K562 (cell line): ENCODE data around the gene LMLN. TPM values are rescaled to one million over a fixed set of nuclear protein-coding genes. Genes with fewer than 3 reads are reported as not detected.

Source experiments
- ARID1B ChIP-seq: fragments of 450-650 bp; IDR thresholded peaks from 2 replicates; pipeline ENCODE4 v1.6.1; 2016; ENCODE audit warnings: antibody characterized with exemption, mild to moderate bottlenecking, inconsistent platforms
- ARNT ChIP-seq, 2 experiments: fragments of 450-650 bp; IDR thresholded peaks; 2 replicates each; pipeline ENCODE4 v1.6.1; 2016; ENCODE audit warnings: mild to moderate bottlenecking in 1 of 2
- CAMTA2 ChIP-seq: fragments of 250-450 bp; sonication (Bioruptor Pico); conservative IDR thresholded peaks from 2 replicates; pipeline ENCODE4 v1.5.1; 2022
- DPF2 ChIP-seq: fragments of 450-650 bp; IDR thresholded peaks from 2 replicates; pipeline ENCODE4 v1.6.1; 2016
- EWSR1 ChIP-seq: fragments of 450-650 bp; IDR thresholded peaks from 2 replicates; pipeline ENCODE4 v1.6.1; 2018; ENCODE audit warnings: borderline replicate concordance, mild to moderate bottlenecking, low read depth, moderate library complexity; ENCODE audit not compliant: partially characterized antibody
- JUN ChIP-seq, 2 experiments: sonication (generic) in 1 of 2; formaldehyde crosslinking in 1 of 2; IDR thresholded peaks; 2 replicates each; pipeline versions ENCODE4 v1.6.1 to v1.8.0; 2012 to 2022; ENCODE audit warnings: borderline replicate concordance in 2 of 2, mild to moderate bottlenecking in 2 of 2, improper control_type of control experiment in 1 of 2, low read depth in 1 of 2, low read length in 1 of 2, missing genetic modification reagents in 1 of 2
- JUND ChIP-seq, 2 experiments: IDR thresholded peaks; 2 replicates in 1 of 2; 3 replicates in 1 of 2; pipeline ENCODE4 v1.6.1; 2011; ENCODE audit warnings: borderline replicate concordance in 2 of 2, low read depth in 2 of 2, low read length in 2 of 2, improper control_type of control experiment in 1 of 2, missing biosample characterization in 1 of 2, missing genetic modification characterization in 1 of 2, missing genetic modification reagents in 1 of 2
- MIER1 ChIP-seq: fragments of 450-650 bp; IDR thresholded peaks from 2 replicates; pipeline ENCODE4 v1.6.1; 2016; ENCODE audit warnings: antibody characterized with exemption, mild to moderate bottlenecking, low read depth
- NR2C2 ChIP-seq, 2 experiments: fragments of 200-800 bp in 1 of 2; sonication (Bioruptor generic) in 1 of 2; sonication (generic) in 1 of 2; formaldehyde crosslinking in 1 of 2; IDR thresholded peaks; 2 replicates each; pipeline versions ENCODE4 v1.6.1 to v1.8.0; 2016 to 2022; ENCODE audit warnings: mild to moderate bottlenecking in 1 of 2, missing compliant biosample characterization in 1 of 2, missing genetic modification characterization in 1 of 2, missing genetic modification reagents in 1 of 2
- PCBP1 ChIP-seq: fragments of 200-400 bp; formaldehyde crosslinking; IDR thresholded peaks from 2 replicates; pipeline ENCODE4 v1.6.1; 2018; ENCODE audit warnings: mild to moderate bottlenecking, low read depth, low read length; ENCODE audit not compliant: poor library complexity, severe bottlenecking
- RAD21 ChIP-seq, 2 experiments: fragments of 250-450 bp in 1 of 2; fragments of 450-650 bp in 1 of 2; sonication (Bioruptor Pico) in 1 of 2; formaldehyde crosslinking in 1 of 2; IDR thresholded peaks in 1 of 2; conservative IDR thresholded peaks in 1 of 2; 2 replicates each; pipeline versions ENCODE4 v1.4.0 to v1.8.0; 2020 to 2022; ENCODE audit warnings: mild to moderate bottlenecking in 2 of 2, moderate library complexity in 1 of 2
- RFX1 ChIP-seq: fragments of 450-650 bp; IDR thresholded peaks from 2 replicates; pipeline ENCODE4 v1.6.1; 2016; ENCODE audit warnings: mild to moderate bottlenecking, moderate library complexity
- SIN3B ChIP-seq: fragments of 450-650 bp; IDR thresholded peaks from 2 replicates; pipeline ENCODE4 v1.6.1; 2017; ENCODE audit warnings: low read depth, mild to moderate bottlenecking, moderate library complexity
- SMARCA4 ChIP-seq: fragments of 450-650 bp; IDR thresholded peaks from 2 replicates; pipeline ENCODE4 v1.6.1; 2016
- SMARCE1 ChIP-seq: fragments of 450-650 bp; IDR thresholded peaks from 2 replicates; pipeline ENCODE4 v1.7.1; 2016; ENCODE audit warnings: mild to moderate bottlenecking
- U2AF1 ChIP-seq: fragments of 200-400 bp; formaldehyde crosslinking; optimal IDR thresholded peaks from 2 replicates; pipeline ENCODE3; 2017; ENCODE audit warnings: mild to moderate bottlenecking, low read depth, low read length, moderate library complexity
- ZNF696 ChIP-seq: fragments of 250-450 bp; sonication (Bioruptor Pico); conservative IDR thresholded peaks from 2 replicates; pipeline ENCODE4 v1.4.0; 2020; ENCODE audit warnings: mild to moderate bottlenecking, moderate library complexity
- polyA plus RNA-seq, 8 experiments: library from polyadenylated mRNA; depleted of rRNA in 4 of 8; stranded (reverse) in 5 of 8; unstranded in 3 of 8; fragments of >200 nt; fragmentation: Nextera tagmentation in 2 of 8; fragmentation: Illumina TruSeq in 1 of 8; extraction: Ambion mirVana in 2 of 8; extraction: Trizol in 1 of 8; gene quantifications; 2 replicates each; pipeline versions ENCODE4 v1.2.1 to v1.2.3, GENCODE V29; 2011 to 2014; ENCODE audit warnings: inconsistent platforms in 1 of 8, missing spikeins in 1 of 8
- total RNA-seq, 7 experiments: library from RNA; depleted of rRNA in 6 of 7; stranded (reverse); fragments of >200 nt in 6 of 7; fragmentation: Illumina TruSeq in 2 of 7; extraction: Trizol in 2 of 7; gene quantifications; 2 replicates each; pipeline versions ENCODE4 v1.2.1 to v1.2.3, GENCODE V29; 2011 to 2021; ENCODE audit warnings: low replicate concordance in 1 of 7
- TF ChIP-seq, protein P1 (sequence below): sonication (generic); IDR thresholded peaks from 2 replicates; pipeline ENCODE4 v1.6.1; 2016
- TF ChIP-seq, protein P2 (sequence below), 3 experiments: IDR thresholded peaks in 2 of 3; conservative IDR thresholded peaks in 1 of 3; 2 replicates each; pipeline ENCODE4 v1.5.1; 2011 to 2012; ENCODE audit warnings: low read length in 3 of 3, mild to moderate bottlenecking in 3 of 3, control low read depth in 2 of 3, improper control_type of control experiment in 1 of 3, inconsistent platforms in 1 of 3, low read depth in 1 of 3, mixed read lengths in 1 of 3, moderate library complexity in 1 of 3; ENCODE audit not compliant: insufficient read depth in 2 of 3
- TF ChIP-seq, protein P3 (sequence below), 2 experiments: fragments of 450-650 bp in 1 of 2; sonication (generic) in 1 of 2; formaldehyde crosslinking in 1 of 2; IDR thresholded peaks in 1 of 2; conservative IDR thresholded peaks in 1 of 2; 2 replicates each; pipeline versions ENCODE4 v1.6.1 to v1.8.1; 2016 to 2023; ENCODE audit warnings: mild to moderate bottlenecking in 2 of 2, moderate library complexity in 2 of 2, inconsistent platforms in 1 of 2, missing genetic modification reagents in 1 of 2
- TF ChIP-seq, protein P4 (sequence below): sonication (generic); formaldehyde crosslinking; IDR thresholded peaks from 2 replicates; pipeline ENCODE4 v1.8.0; 2022; ENCODE audit warnings: missing genetic modification reagents, mild to moderate bottlenecking, borderline replicate concordance

Gene LMLN
- total and polyA plus RNA-seq, 9 of the 15 experiments (the other 6 are each of a cell fraction or from before 2014, with no cell fraction given): 2.2 to 15.9 (median 6.9) TPM

DNA sequence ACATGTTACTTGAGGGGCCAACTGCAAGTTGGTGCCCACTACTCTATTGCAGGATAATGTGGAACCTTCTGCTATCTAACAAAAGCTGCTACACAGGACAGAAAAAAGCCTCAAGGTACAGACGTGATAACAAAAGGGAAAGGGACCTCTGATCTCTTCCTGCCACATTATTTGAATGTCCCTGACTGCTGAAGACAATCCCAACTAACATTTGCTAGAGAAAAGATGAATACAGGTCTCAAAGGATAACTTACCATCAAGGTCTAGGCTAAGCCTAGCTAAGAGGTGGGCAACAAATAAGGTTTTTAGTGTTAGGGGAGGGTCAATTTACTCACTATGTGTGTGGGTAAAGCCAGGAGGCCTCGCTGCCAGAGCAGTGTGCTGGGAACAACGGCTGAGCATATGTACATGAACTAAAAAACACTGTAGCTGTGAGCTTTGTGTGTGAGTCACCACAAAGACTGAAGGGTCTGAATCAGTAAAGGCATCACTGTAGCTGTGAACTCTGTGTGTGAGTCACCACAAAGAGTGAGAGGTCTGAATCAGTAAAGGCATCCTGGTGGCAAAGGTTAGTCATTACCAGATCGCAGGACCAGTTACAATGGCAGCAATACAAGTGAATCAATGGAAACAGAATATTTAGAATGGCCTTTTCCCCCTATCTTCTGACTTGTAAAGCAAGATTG is 111.7 kb downstream of the LMLN start (continued):
- TF ChIP-seq, protein P1, sequence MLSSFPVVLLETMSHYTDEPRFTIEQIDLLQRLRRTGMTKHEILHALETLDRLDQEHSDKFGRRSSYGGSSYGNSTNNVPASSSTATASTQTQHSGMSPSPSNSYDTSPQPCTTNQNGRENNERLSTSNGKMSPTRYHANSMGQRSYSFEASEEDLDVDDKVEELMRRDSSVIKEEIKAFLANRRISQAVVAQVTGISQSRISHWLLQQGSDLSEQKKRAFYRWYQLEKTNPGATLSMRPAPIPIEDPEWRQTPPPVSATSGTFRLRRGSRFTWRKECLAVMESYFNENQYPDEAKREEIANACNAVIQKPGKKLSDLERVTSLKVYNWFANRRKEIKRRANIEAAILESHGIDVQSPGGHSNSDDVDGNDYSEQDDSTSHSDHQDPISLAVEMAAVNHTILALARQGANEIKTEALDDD: peak; percentile 67
- no peak for TF ChIP-seq CAMTA2 (CRISPR knock-in tag)
- no peak for TF ChIP-seq MIER1
- TF ChIP-seq, protein P2, sequence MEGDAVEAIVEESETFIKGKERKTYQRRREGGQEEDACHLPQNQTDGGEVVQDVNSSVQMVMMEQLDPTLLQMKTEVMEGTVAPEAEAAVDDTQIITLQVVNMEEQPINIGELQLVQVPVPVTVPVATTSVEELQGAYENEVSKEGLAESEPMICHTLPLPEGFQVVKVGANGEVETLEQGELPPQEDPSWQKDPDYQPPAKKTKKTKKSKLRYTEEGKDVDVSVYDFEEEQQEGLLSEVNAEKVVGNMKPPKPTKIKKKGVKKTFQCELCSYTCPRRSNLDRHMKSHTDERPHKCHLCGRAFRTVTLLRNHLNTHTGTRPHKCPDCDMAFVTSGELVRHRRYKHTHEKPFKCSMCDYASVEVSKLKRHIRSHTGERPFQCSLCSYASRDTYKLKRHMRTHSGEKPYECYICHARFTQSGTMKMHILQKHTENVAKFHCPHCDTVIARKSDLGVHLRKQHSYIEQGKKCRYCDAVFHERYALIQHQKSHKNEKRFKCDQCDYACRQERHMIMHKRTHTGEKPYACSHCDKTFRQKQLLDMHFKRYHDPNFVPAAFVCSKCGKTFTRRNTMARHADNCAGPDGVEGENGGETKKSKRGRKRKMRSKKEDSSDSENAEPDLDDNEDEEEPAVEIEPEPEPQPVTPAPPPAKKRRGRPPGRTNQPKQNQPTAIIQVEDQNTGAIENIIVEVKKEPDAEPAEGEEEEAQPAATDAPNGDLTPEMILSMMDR (IDR thresholded peaks at IDR 0.05 in 2 of 3, conservative IDR thresholded peaks at IDR 0.05 in 1 of 3; ENCODE audit: insufficient read depth in 2 of 3, low read depth in 1 of 3, low read length in 3 of 3): peak; percentile 13 to 38 (median 33); a peak in 4 of 6 replicates
- peak in 1 of 2 experiments; percentile 21; a peak in 1 of 4 replicates for TF ChIP-seq RAD21 (CRISPR knock-in tag; conservative IDR thresholded peaks at IDR 0.05 in 1 of 2, IDR thresholded peaks at IDR 0.05 in 1 of 2)
- TF ChIP-seq SIN3B: no peak
- peak; percentile 70 for TF ChIP-seq SMARCE1
- TF ChIP-seq PCBP1: no peak
- no peak for TF ChIP-seq NR2C2 (CRISPR knock-in tag; IDR thresholded peaks at IDR 0.05)
- TF ChIP-seq NR2C2 (tag; IDR thresholded peaks at IDR 0.05): peak; percentile 24; the same call in 1 of the 2 replicates
- peak; percentile 84 for TF ChIP-seq JUND (IDR thresholded peaks at IDR 0.05; ENCODE audit: borderline replicate concordance, low read depth, low read length)
- TF ChIP-seq JUND (tag; IDR thresholded peaks at IDR 0.05; ENCODE audit: borderline replicate concordance, low read depth, low read length): peak; percentile 68; the same call in 2 of the 3 replicates
- peak; percentile 73; the same call in 1 of the 2 replicates for TF ChIP-seq DPF2
- no peak for TF ChIP-seq ZNF696
- TF ChIP-seq, protein P3, sequence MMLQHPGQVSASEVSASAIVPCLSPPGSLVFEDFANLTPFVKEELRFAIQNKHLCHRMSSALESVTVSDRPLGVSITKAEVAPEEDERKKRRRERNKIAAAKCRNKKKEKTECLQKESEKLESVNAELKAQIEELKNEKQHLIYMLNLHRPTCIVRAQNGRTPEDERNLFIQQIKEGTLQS (IDR thresholded peaks at IDR 0.05): peak; percentile 92
- TF ChIP-seq, protein P3 (CRISPR knock-in tag; conservative IDR thresholded peaks at IDR 0.05): no peak; the same call in 1 of the 2 replicates
- peak; percentile 92 for TF ChIP-seq JUN (IDR thresholded peaks at IDR 0.05; ENCODE audit: borderline replicate concordance, low read depth, low read length)
- no peak for TF ChIP-seq JUN (CRISPR knock-in tag; IDR thresholded peaks at IDR 0.05; ENCODE audit: borderline replicate concordance)
- peak; percentile 65 for TF ChIP-seq ARID1B
- no peak for TF ChIP-seq EWSR1
- TF ChIP-seq ARNT (IDR thresholded peaks at IDR 0.05): no peak
- TF ChIP-seq, protein P4, sequence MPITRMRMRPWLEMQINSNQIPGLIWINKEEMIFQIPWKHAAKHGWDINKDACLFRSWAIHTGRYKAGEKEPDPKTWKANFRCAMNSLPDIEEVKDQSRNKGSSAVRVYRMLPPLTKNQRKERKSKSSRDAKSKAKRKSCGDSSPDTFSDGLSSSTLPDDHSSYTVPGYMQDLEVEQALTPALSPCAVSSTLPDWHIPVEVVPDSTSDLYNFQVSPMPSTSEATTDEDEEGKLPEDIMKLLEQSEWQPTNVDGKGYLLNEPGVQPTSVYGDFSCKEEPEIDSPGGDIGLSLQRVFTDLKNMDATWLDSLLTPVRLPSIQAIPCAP (CRISPR knock-in tag): 0 out of 2 replicates have a peak, but pooled peaks have one; percentile 52
- TF ChIP-seq U2AF1: no peak
- TF ChIP-seq SMARCA4: peak; percentile 61; the same call in 1 of the 2 replicates
- 0 out of 2 replicates have a peak, but pooled peaks have one; percentile 15 for TF ChIP-seq RFX1
